GM19455 (cell line): Measurements from ENCODE around the gene SLC4A7.
"Not testable (repeated sequence)": the region's sequence is repeated elsewhere in the genome, so short reads cannot be mapped to it uniquely, and the experiment has no call there.

ENCODE experiments used
- ATAC-seq: cut with Tn5 transposase; IDR thresholded peaks from one replicate; pipeline ENCODE4 v1.9.1; 2021; ENCODE audit not compliant: unreplicated experiment

Gene SLC4A7

DNA sequence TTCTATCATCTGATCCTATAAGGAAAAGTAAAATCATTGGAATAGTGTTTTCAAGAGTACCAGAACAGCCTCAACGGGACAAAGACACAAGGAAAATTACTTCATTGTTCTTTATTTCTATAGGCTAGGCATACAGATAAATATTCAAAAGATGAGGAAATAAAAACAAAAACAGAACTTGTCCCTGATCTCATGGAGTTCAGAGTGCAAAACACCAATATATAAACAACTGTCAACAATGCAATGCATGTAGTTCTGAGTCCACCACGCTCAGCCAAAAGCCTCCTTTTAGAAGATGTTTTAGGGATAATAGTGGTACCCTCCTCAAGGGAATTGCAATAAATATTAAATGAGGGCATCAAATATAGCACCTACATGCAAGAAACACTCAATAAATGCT is 4.6 kb upstream of the SLC4A7 start:
- ATAC-seq: no peak

DNA sequence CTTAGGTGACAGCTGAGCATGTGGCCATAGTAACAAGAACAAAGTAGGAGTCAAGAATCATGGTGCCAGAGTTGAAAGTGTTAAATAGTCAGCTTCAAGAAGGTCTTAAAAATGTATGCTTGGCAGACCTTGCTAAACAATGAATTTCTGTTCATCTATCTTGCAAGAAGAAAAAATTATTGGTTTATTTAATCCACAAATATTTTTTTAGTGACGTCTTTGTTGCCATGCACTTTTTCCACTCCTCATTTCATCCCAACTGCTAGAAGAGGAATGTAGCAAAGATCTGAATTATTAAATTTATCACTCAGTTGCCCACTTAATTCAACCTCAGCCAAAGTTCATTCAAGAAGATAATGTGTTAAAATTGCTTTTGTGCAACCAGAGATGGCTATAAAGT is 3.2 kb upstream of the SLC4A7 start:
- no peak for ATAC-seq

DNA sequence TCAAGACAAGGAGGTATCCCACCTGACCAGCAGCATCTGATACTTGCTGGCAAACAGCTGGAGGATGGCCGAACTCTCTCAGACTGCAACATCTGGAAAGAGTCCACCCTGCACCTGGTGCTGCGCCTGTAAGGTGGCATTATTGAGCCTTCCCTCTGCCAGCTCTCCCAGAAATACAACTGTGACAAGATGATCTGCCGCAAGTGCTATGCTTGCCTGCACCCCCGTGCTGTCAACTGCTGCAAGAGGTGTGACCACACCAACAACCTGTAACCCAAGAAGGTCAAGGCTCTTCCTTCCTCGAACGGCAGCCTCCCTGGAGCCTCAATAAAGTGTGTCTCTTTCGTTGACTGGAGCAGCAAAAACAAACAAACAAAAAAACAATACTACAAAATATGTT is 2.2 kb upstream of the SLC4A7 start:
- ATAC-seq: no peak

DNA sequence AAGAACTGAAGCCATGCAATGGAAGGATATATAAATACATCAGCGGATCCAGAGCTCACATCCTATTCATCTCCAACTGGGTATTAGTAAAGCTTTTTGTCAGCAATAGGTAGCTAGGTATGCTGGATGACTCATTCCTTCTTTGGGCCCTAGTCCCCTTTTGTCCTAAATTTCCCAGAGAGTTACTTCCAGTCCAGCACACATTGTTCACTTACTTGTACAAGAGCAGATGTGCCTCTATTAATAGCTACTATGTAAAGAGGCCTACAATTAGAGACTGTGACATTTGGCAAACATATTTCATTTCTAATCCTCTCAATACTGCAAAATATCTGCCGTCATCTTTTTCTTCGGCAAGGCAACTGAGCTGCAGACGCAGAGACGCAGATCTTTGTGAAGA is 1.7 kb upstream of the SLC4A7 start:
- ATAC-seq: no peak

DNA sequence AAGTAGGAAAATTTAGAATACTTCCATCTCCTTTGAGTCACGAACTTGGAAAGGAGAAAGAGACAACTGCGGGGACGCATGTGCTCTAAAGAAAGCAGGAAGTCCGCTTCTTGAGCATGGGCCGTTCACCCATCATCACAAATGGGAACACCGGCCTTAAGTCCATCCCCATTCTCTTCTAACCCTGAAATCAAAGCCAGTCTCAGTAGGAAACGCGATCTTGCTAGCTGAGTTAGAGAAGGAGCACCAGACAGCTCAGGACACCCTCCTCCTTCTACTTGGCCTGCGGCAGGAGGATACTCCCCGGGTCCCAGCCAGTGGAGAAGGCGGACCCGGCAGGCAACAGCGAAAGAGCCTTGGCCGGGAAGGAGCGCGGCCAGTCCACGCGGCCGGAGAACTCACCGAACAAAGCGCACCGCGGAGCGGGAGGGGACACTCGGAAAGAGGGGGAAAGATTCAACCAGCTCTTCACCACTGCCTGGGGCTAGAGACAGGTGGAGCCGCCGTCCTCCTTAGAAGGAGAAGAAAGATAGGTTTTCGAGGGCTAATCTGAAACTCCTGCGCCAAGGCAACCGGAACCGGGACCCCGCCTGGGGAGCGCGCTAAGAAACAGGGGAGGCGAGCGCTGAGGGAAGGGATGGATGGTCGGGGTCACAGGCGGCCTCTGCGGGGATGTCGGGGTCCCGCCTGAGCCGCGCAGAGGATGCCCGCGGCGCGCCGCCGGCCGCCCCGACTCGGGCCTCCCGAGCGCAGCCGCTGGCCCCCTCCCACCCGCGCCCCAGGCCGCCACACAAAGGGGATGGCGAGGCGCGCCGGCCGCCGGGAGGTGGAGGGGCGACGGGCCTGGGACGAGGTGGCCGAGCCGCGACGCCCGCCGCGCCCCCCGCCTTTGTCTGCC is 818 bp downstream of the SLC4A7 start:
- peak; percentile 27 for ATAC-seq

DNA sequence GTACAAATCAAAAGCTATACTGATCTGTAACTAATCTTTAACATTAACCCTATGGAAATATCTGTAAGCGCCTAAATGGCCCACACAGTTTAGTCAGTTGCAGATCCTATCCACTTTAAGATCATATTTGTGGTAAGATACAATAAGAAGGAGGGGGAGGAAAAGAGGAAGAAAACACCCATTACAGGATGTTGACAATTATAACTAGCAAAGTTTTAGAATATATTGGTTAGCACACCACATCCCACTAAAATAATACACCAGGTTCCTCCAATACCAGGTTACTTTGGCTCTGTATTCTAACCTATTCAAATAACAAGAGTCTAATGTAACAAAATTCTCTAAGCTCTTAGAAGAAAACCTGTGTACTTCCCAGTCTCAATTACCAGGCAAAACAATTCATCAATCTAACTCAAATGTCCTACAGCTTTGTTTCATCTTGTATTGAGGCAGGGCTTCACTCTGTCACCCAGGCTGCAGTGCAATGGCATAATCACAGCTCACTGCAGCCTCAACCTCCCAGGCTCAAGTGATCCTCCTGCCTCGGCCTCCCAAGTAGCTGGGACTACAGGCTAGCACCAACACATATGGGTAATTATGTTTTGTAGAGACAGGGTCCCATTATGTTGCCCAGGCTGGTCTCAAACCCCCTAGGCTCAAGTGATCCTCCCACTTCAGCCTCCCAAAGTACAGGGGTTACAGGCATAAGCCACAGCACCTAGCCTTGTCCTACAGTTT is 4.2 kb downstream of the SLC4A7 start:
- ATAC-seq: no peak

DNA sequence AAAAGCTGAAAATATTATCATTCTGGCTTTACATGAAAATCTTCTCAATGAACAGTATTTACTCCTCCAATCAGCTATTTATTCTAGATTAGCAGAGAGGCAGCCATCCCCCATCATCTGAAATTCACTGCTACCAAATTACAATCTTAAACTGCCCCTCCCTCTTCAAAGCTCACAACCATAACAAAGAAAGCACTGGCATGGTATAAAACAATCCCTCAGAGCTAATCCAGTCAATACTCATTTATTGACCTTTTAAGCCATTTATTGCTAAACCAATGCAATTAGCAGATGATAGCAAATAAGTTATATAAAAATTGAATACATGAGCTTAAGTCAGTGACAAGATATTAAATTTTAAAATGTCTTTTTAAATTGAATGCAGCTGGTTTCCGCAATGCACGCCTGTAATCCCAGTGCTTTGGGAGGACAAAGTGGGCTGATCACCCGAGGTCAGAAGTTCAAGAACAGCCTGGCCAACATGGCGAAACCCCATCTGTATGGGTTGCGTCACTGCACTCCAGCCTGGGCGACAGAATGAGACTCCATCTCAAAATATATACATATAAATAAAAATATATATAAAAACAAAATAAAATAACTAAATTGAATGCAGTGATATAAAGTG is 12.1 kb downstream of the SLC4A7 start:
- ATAC-seq: no peak

DNA sequence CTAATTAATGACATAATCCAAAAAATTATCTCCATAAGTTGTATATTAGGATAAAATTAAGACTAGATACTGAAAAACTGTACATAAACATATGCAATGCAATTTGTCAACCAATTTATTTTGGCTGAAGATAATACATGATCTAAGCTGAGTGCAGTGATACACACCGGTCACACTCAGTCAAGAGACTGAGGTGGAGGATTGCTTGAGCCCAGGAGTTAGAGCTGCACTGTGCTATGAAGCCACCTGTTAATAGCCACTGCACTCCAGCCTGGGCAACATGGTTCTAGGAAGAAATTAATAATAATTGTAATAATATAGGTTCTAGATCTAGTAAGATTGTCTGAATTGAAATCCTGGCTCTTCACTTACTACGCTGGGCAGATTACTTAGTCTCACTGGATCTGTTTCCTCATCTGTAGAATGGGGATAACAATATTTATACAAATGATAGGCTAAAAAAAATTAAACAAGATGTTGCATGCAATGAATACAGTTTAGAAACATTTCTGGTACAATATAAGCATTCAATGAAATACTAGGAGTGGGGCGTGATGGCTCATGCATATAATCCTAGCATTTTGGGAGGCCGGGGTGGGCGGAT is 15.8 kb downstream of the SLC4A7 start:
- ATAC-seq: no peak

DNA sequence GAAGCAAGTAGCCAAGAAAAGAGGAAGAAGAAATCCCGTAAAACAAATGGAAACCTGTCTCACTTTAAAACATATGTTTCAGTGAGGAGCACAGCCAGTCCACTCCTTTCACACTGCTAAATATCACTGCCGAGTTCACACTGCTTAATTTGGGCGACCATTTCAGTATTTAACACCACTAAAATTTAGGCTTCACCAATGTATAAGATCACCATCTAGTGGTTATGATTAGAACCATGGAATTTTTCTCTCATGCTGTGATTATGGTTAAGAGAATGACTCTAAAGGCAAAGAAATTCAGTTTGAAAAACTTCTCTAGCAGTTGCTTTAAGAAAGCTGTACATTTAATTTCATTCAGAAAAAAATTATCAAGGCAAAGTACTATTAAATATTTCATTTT is 16.6 kb downstream of the SLC4A7 start:
- ATAC-seq: peak; percentile 86

DNA sequence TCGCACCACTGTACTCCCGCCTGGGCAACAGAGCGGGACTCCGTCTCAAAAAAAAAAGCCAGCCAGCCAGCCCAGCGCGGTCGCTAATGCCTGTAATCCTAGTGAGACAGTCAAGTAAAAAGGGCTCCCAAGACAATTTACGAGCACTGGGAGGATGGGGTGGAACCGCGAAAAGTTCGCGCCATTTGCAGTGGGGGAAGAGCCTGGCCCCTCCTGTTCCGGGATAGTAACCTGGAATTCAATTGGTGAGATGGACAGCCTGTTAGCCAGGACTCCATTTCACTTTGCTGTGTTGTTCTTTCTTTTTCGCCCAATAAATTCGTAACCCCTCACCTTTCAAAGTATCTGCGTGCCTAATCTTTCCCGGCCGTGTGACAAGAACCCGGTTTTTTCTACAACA is 19.5 kb downstream of the SLC4A7 start:
- ATAC-seq: no peak

DNA sequence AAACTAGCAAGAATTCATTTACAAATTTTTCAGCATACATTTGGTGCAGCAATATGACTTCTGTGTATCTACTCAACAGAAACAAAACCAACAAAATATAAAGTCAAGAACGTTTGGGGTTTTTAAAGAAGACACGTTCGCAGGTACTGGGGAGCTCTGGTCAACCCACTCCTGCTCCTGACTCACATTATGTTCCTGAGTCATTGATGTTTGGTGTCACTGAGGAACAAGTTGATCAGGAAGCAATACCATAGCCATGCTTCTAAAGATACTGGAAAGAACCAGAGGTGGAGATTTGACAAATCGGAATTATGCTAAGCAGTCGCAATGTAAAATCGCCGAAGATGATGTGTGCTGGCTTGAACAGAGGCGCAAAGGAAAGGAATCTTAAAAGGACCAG is 22.0 kb downstream of the SLC4A7 start:
- no peak for ATAC-seq

DNA sequence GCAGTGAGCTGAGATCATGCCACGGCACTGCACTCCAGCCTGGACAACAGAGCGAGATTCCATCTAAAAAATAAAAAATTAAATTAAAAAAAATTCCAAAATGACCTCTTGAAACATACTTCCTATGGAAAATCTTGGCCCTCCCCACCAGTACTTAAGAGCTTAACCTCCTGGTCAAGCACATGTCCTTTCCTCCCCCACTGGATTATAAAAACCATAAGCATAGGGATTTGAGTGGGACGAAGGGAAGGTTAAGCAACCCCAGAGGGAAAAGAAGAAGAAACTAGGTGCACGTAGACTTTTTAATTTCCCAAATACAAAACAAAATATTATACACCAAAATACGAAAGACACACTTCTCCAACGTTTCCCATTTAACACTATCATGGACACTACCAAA is 25.3 kb downstream of the SLC4A7 start:
- no peak for ATAC-seq

DNA sequence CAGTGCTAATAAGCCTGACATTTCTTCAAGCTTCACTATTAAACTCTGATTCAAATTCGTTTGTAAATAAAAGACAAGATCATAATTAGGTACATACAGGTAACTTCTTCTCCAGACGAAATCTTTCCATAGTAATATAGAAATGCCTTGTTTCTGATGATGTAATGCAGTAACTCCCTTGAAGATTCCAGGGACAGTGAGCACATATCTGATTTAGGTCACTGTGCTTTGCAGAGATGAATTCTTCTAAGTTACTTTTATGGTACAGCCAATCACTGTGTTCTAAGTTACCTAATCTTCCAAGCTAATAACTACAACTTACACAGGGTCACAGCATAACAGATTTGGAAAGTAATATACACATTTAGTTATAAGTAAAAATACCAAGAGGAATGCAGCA is 27.6 kb downstream of the SLC4A7 start:
- no peak for ATAC-seq

DNA sequence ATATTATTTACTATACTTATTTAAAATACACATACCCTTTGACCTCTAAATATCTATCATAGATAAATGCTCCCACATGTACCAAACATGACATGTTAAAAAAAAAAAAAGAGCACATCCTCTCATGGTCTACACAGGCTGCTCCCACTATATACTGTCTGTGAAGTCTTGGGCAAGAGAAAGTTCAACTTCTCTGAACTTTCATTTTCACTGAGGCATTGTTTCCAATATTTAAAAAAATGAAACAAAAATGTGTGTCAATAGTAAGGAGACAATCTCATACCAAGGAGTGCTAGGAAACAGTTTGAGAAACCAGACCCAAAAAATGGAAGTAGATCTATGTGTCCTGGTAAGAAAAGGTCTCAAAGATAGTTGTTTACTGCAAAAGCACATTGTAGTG is 29.3 kb downstream of the SLC4A7 start:
- ATAC-seq: peak; percentile 56

DNA sequence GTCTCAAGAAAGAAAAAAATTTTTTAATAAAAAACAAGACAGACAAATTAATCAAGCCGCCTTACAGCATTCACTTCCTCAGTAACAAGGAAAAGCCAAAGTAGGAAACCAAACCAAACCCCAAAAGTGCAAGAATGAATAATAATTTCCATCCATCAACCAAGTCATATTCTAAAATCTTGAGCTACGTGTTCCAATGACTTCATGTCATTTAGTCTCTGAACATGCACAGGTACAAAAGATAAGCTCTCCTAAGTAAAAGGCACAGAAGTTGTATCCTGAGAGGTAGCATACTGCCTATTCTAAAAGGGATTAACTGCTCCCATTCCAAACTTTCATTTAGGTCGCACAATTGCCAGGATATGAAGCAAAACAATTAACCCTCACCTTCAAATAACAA is 29.7 kb downstream of the SLC4A7 start:
- ATAC-seq: no peak

DNA sequence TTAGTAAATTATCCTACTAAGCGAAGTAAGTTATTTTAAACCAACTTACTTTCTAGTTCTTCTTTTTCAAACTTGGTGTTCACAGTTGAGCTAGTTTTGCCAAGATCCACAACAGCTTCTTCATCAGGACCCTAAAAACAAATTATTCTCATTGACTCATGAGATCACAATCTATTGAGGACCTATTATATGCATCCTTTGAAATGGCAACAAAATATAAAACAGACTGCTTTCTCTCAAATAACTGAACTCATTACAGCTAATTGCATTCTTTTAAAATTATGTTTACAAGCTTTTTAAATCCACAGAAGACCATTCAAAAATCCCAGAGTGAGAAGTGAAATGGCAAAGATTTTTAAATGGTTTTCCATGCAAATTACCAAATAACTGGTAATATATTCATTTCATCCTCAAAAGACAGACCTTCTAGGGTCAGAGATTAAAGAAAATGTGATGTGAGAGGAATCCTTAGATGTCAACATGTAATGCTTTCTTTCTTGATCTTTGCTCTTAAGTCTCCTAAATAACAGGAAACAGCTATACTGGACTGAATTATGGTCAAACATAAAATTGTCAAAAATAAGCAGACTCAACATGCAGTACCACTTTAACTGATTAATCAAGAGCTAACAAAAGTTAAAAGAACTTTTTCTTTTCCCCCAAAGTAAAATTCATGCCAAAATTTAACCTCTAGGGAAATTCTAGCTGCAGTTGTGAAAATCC is 31.7 kb downstream of the SLC4A7 start:
- no peak for ATAC-seq

DNA sequence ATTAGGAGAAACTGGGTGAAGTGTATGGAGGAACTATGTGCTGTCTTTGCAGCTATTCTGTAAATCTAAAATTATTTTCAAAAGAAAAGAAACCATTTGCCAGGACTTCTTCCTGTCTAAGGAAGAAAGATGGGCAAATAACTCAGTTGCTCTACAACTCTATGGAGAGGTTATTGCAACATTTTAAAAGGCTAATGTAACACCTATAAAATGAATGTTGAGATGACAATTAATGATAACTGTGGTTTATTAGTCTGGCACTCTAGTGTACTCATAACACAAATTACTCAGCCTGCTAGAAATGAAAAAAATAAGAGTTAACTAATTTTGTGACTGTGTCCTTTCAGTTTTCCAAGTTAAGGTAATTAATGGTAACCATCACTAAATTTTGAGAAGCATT is 32.3 kb downstream of the SLC4A7 start:
- ATAC-seq: no peak

DNA sequence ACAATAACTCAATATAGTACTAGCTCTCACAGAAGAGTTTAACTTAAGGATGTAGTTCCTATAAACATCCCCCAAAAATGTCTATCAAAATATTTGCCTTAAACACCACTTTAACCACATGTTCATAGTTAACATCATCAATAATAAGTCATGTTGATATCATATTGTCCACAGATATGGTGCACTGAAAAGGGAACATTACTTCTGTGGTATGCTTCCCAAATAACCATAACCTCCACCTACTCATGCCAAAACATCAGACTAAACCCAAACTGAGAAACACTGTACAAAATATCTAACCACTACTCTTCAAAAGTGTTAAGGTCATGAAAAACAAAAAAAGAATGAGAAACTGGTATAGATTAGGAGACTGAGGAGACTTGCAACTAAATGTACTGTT is 32.9 kb downstream of the SLC4A7 start:
- ATAC-seq: no peak

DNA sequence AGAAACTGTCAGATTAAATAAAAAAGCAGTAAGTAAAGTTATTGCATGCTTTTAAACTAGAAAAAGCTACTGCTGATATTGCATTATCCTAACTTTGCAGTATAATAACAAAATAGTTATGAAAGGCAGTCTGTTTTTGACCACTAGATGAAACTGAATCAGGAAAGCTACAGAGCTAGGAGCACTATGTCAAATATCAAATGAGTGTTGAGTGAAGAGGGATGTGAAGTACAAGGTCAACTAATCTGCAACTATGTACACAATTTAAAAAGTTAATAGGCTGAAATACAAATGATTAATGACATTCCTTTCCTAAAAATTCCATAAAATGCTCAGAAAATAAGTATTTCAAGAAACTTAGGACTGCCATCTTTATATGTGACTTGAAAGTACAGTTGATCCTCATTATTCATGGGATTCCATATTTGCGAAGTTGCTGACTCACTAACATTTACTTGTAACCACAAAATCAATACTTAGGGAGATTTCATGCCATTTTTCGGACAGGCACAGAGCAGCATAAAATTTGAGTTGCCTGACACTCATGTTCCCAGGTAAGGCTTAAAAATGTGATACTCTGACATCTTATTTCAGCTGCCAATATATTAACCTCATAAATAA is 34.5 kb downstream of the SLC4A7 start:
- ATAC-seq: no peak

DNA sequence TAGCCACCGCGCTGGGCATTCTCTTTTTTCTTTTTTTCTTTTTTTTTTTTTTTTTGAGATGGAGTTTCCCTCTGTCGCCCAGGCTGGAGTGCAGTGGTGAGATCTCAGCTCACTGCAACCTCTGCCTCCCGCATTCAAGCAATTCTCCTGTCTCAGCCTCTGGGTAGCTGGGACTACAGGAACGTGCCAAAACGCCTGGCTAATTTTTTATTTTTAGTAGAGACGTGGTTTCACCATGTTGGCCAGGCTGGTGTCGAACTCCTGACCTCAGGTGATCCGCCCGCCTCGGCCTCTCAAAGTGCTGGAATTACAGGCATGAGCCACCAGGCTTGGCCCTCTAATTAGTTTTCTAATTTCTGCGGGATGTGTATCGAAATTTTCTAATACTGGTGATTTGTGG is 41.2 kb downstream of the SLC4A7 start:
- ATAC-seq: not testable (repeated sequence)
